DMS 273 (cell line): Measurements from ENCODE around the gene PBXIP1.

Experiments used
- DNase-seq: peaks from one replicate; lab custom pipeline; 2025; ENCODE audit not compliant: unreplicated experiment; lab: John Stamatoyannopoulos, UW

The PBXIP1 gene

GRCh38 chr1:154901591-154901990, 54.3 kb downstream of the PBXIP1 start:
- DNase-seq: no peak

- DNase-seq: no peak
Observed at GRCh38 chr1:154899041-154899440, 56.9 kb downstream of the PBXIP1 start.

GRCh38 chr1:154896771-154897286, 59.1 kb downstream of the PBXIP1 start:
- no peak for DNase-seq

- no peak for DNase-seq
Observed at GRCh38 chr1:154895798-154896197, 60.1 kb downstream of the PBXIP1 start.
